ENCODE measurements around the gene ATP6V1G3.

Gene ATP6V1G3

GRCh38 chr1:198558402-198558801 is 17.9 kb upstream of the ATP6V1G3 start:
- peaks cover 42 to 67% of the 10 kb centered on the region in 2 donors for H3K4me1 Mint-ChIP-seq (ENCODE audit: low read depth in 2 of 2)
- peak overlapping the region in 1 of 2 donors; percentile 79 for H3K27ac Mint-ChIP-seq
- peak overlapping the region; percentile 17 to 78 for H3K4me3 Mint-ChIP-seq
- no peaks in the 10 kb centered on the region for H3K36me3 Mint-ChIP-seq (ENCODE audit: insufficient read depth)
- H3K27me3 Mint-ChIP-seq, result no peaks in the 10 kb centered on the region
- ATAC-seq (replicated peaks) (peak; percentile 40), DNase-seq (no peak)
- no peaks in the 10 kb centered on the region for H3K9me3 Mint-ChIP-seq

GRCh38 chr1:198556971-198557370 is 16.5 kb upstream of the ATP6V1G3 start:
- ATAC-seq (replicated peaks), result peak; percentile 94
- peak; percentile 58 to 66 (median 59) for DNase-seq
- H3K4me1 Mint-ChIP-seq (ENCODE audit: low read depth in 2 of 2), result peaks cover 49 to 77% of the 10 kb centered on the region in 2 donors
- peak overlapping the region; percentile 61 to 78 for H3K4me3 Mint-ChIP-seq
- H3K36me3 Mint-ChIP-seq (ENCODE audit: insufficient read depth), result no peaks in the 10 kb centered on the region
- no peaks in the 10 kb centered on the region for H3K27me3 Mint-ChIP-seq
- no peaks in the 10 kb centered on the region for H3K9me3 Mint-ChIP-seq
- H3K27ac Mint-ChIP-seq, result peak overlapping the region; percentile 2 to 96

- Mint-ChIP-seq H3K27me3 (no peaks in the 10 kb centered on the region), H3K27ac (peak overlapping the region; percentile 45 to 92), H3K9me3 (no peaks in the 10 kb centered on the region), H3K4me3 (no peak overlapping the region), H3K4me1 (ENCODE audit: low read depth in 2 of 2) (peaks cover 45 to 62% of the 10 kb centered on the region in 2 donors), H3K36me3 (ENCODE audit: insufficient read depth) (no peaks in the 10 kb centered on the region)
- DNase-seq (no peak), ATAC-seq (replicated peaks) (no peak)
Measured at GRCh38 chr1:198552668-198553416, 12.4 kb upstream of the ATP6V1G3 start.

GRCh38 chr1:198550941-198551524 is 10.6 kb upstream of the ATP6V1G3 start:
- no peaks in the 10 kb centered on the region for H3K27me3 Mint-ChIP-seq
- H3K9me3 Mint-ChIP-seq, result peaks cover 5 to 11% of the 10 kb centered on the region in 2 donors
- DNase-seq, result no peak
- H3K4me1 Mint-ChIP-seq (ENCODE audit: low read depth in 2 of 2), result peaks cover 33 to 44% of the 10 kb centered on the region in 2 donors
- H3K4me3 Mint-ChIP-seq, result no peak overlapping the region
- no peak for ATAC-seq (replicated peaks)
- peaks cover 4% of the 10 kb centered on the region for H3K36me3 Mint-ChIP-seq (ENCODE audit: insufficient read depth)
- no peak overlapping the region for H3K27ac Mint-ChIP-seq

GRCh38 chr1:198549866-198550265 is 9.4 kb upstream of the ATP6V1G3 start:
- Mint-ChIP-seq H3K9me3 (peaks cover 5 to 11% of the 10 kb centered on the region in 2 donors), H3K27me3 (no peaks in the 10 kb centered on the region), H3K36me3 (ENCODE audit: insufficient read depth) (peaks cover 4% of the 10 kb centered on the region), H3K4me3 (no peak overlapping the region), H3K4me1 (ENCODE audit: low read depth in 2 of 2) (peaks cover 26 to 37% of the 10 kb centered on the region in 2 donors), H3K27ac (peak overlapping the region in 1 of 2 donors; percentile 26)
- ATAC-seq (replicated peaks), result peak; percentile 52
- DNase-seq, result no peak

- H3K27ac Mint-ChIP-seq, result no peak overlapping the region
- H3K36me3 Mint-ChIP-seq (ENCODE audit: insufficient read depth), result peaks cover 4% of the 10 kb centered on the region
- no peak for DNase-seq
- H3K4me1 Mint-ChIP-seq (ENCODE audit: low read depth in 2 of 2), result peaks cover 22 to 33% of the 10 kb centered on the region in 2 donors
- peaks cover 5 to 11% of the 10 kb centered on the region in 2 donors for H3K9me3 Mint-ChIP-seq
- ATAC-seq (replicated peaks), result no peak
- no peak overlapping the region for H3K4me3 Mint-ChIP-seq
- no peaks in the 10 kb centered on the region for H3K27me3 Mint-ChIP-seq
Measured at GRCh38 chr1:198548890-198549289, 8.4 kb upstream of the ATP6V1G3 start.

GRCh38 chr1:198545156-198545555 is 4.7 kb upstream of the ATP6V1G3 start:
- H3K27ac Mint-ChIP-seq, result no peak overlapping the region
- ATAC-seq (replicated peaks), result no peak

GRCh38 chr1:198544265-198544664 is 3.8 kb upstream of the ATP6V1G3 start:
- H3K27ac Mint-ChIP-seq, result no peak overlapping the region
- H3K4me3 Mint-ChIP-seq, result peak overlapping the region in 1 of 2 donors; percentile 1

More at GRCh38 chr1:198545156-198545555, 4.7 kb upstream of the ATP6V1G3 start:
- no peak for DNase-seq
- peaks cover 4% of the 10 kb centered on the region for H3K36me3 Mint-ChIP-seq (ENCODE audit: insufficient read depth)
- H3K4me1 Mint-ChIP-seq (ENCODE audit: low read depth in 2 of 2), result peaks cover 16 to 23% of the 10 kb centered on the region in 2 donors
- no peaks in the 10 kb centered on the region for H3K27me3 Mint-ChIP-seq
- H3K4me3 Mint-ChIP-seq, result no peak overlapping the region
- peaks cover 5 to 11% of the 10 kb centered on the region in 2 donors for H3K9me3 Mint-ChIP-seq

GRCh38 chr1:198543670-198544260 is 3.3 kb upstream of the ATP6V1G3 start:
- peak overlapping the region in 1 of 2 donors; percentile 17 for H3K27ac Mint-ChIP-seq
- H3K36me3 Mint-ChIP-seq (ENCODE audit: insufficient read depth), result peaks cover 4% of the 10 kb centered on the region
- H3K4me3 Mint-ChIP-seq, result peak overlapping the region in 1 of 2 donors; percentile 1

More at GRCh38 chr1:198544265-198544664, 3.8 kb upstream of the ATP6V1G3 start:
- no peaks in the 10 kb centered on the region for H3K27me3 Mint-ChIP-seq
- no peak for ATAC-seq (replicated peaks)
- H3K4me1 Mint-ChIP-seq (ENCODE audit: low read depth in 2 of 2), result peaks cover 14 to 17% of the 10 kb centered on the region in 2 donors
- no peak for DNase-seq
- peaks cover 5 to 11% of the 10 kb centered on the region in 2 donors for H3K9me3 Mint-ChIP-seq
- H3K36me3 Mint-ChIP-seq (ENCODE audit: insufficient read depth), result peaks cover 4% of the 10 kb centered on the region

GRCh38 chr1:198542632-198543031 is 2.2 kb upstream of the ATP6V1G3 start:
- Mint-ChIP-seq H3K27me3 (no peaks in the 10 kb centered on the region), H3K36me3 (ENCODE audit: insufficient read depth) (peaks cover 4% of the 10 kb centered on the region), H3K4me1 (ENCODE audit: low read depth in 2 of 2) (peaks cover 16 to 18% of the 10 kb centered on the region in 2 donors), H3K4me3 (no peak overlapping the region), H3K27ac (no peak overlapping the region), H3K9me3 (peaks cover 5 to 11% of the 10 kb centered on the region in 2 donors)
- DNase-seq (no peak), ATAC-seq (replicated peaks) (no peak)

More at GRCh38 chr1:198543670-198544260, 3.3 kb upstream of the ATP6V1G3 start:
- ATAC-seq (replicated peaks), result no peak
- Mint-ChIP-seq H3K27me3 (no peaks in the 10 kb centered on the region), H3K4me1 (ENCODE audit: low read depth in 2 of 2) (peaks cover 15 to 18% of the 10 kb centered on the region in 2 donors), H3K9me3 (peaks cover 5 to 11% of the 10 kb centered on the region in 2 donors)
- no peak for DNase-seq

- H3K4me3 Mint-ChIP-seq, result no peak overlapping the region
- H3K36me3 Mint-ChIP-seq (ENCODE audit: insufficient read depth), result peaks cover 4% of the 10 kb centered on the region
- peaks cover 3 to 4% of the 10 kb centered on the region in 2 donors for H3K9me3 Mint-ChIP-seq
- peak overlapping the region in 1 of 2 donors; percentile 54 for H3K27ac Mint-ChIP-seq
- H3K27me3 Mint-ChIP-seq, result no peaks in the 10 kb centered on the region
- ATAC-seq (replicated peaks) (no peak), DNase-seq (no peak)
- peaks cover 20 to 24% of the 10 kb centered on the region in 2 donors for H3K4me1 Mint-ChIP-seq (ENCODE audit: low read depth in 2 of 2)
Measured at GRCh38 chr1:198541737-198542136, 1.3 kb upstream of the ATP6V1G3 start.

GRCh38 chr1:198538579-198539364 is 1.7 kb downstream of the ATP6V1G3 start:
- Mint-ChIP-seq H3K9me3 (peaks cover 0 to under 1% of the 10 kb centered on the region in 2 donors), H3K27ac (no peak overlapping the region)

GRCh38 chr1:198535631-198536030 is 4.8 kb downstream of the ATP6V1G3 start:
- no peak overlapping the region for H3K4me3 Mint-ChIP-seq
- DNase-seq (no peak), ATAC-seq (replicated peaks) (no peak)
- H3K9me3 Mint-ChIP-seq, result peaks cover 0 to 9% of the 10 kb centered on the region in 2 donors
- H3K36me3 Mint-ChIP-seq (ENCODE audit: insufficient read depth), result no peaks in the 10 kb centered on the region
- peaks cover 20 to 36% of the 10 kb centered on the region in 2 donors for H3K4me1 Mint-ChIP-seq (ENCODE audit: low read depth in 2 of 2)
- H3K27me3 Mint-ChIP-seq, result no peaks in the 10 kb centered on the region
- no peak overlapping the region for H3K27ac Mint-ChIP-seq

More at GRCh38 chr1:198538579-198539364, 1.7 kb downstream of the ATP6V1G3 start:
- no peaks in the 10 kb centered on the region for H3K27me3 Mint-ChIP-seq
- peaks cover 23 to 28% of the 10 kb centered on the region in 2 donors for H3K4me1 Mint-ChIP-seq (ENCODE audit: low read depth in 2 of 2)
- H3K4me3 Mint-ChIP-seq, result no peak overlapping the region
- DNase-seq (no peak), ATAC-seq (replicated peaks) (no peak)
- no peaks in the 10 kb centered on the region for H3K36me3 Mint-ChIP-seq (ENCODE audit: insufficient read depth)
